B cell (primary cell): ENCODE measurements around the gene CBX5. TPM values are rescaled to one million over a fixed set of nuclear protein-coding genes. Genes with fewer than 3 reads are reported as not detected.

Experiments used
- ATAC-seq: fragments of 200-7000 bp; cut with Tn5 transposase; one replicate; pipeline ENCODE4 v1.10.0; 2021; ENCODE audit warnings: low read depth, mild to moderate bottlenecking, moderate number of reproducible peaks, moderate library complexity
- CTCF ChIA-PET: fragments of 350-600 bp; sonication (Branson Sonifier 250); formaldehyde crosslinking; loops from one replicate; lab custom pipeline; 2021; ENCODE audit warnings: antibody characterized with exemption, inconsistent platforms; lab: Charles Lee
- POLR2A ChIA-PET: fragments of 350-600 bp; sonication (Branson Sonifier 250); formaldehyde crosslinking; loops from one replicate; lab custom pipeline; 2021; ENCODE audit warnings: antibody characterized with exemption; lab: Charles Lee
- DNase-seq: peaks from one replicate; pipeline ENCODE4 v3.0.0; 2013
- H2AFZ ChIP-seq: 2 replicates; pipeline ENCODE4 v1.6.1; 2012; ENCODE audit warnings: mild to moderate bottlenecking, low read depth, low read length; ENCODE audit not compliant: insufficient read depth, poor library complexity, severe bottlenecking
- H3K27ac ChIP-seq, 2 donors: 1 replicate in 1 of 2; 2 replicates in 1 of 2; pipeline ENCODE4 v1.5.1; 2012 to 2013; ENCODE audit warnings: low read length in 2 of 2, mild to moderate bottlenecking in 2 of 2, moderate library complexity in 1 of 2
- H3K27me3 ChIP-seq, 4 experiments: fragments of 200-600 bp in 1 of 4; sonication (generic) in 1 of 4; replicated peaks in 1 of 4; 1 replicate in 2 of 4; 2 replicates in 2 of 4; pipeline versions ENCODE4 v1.6.1 to v1.7.0; 2013 to 2016; ENCODE audit warnings: low read length in 3 of 4, mild to moderate bottlenecking in 2 of 4, mixed read lengths in 1 of 4, moderate library complexity in 1 of 4; ENCODE audit not compliant: insufficient read depth in 4 of 4, control insufficient read depth in 3 of 4; ENCODE audit errors: control extremely low read depth in 1 of 4
- H3K36me3 ChIP-seq, 2 experiments: replicated peaks in 1 of 2; 1 replicate in 1 of 2; 2 replicates in 1 of 2; pipeline versions ENCODE4 v1.6.1 to v1.7.1; 2013; ENCODE audit warnings: low read length in 1 of 2; ENCODE audit not compliant: insufficient read depth in 2 of 2, control insufficient read depth in 1 of 2; ENCODE audit errors: control extremely low read depth in 1 of 2, extremely low read depth in 1 of 2
- H3K4me1 ChIP-seq, 2 donors: fragments of 200-600 bp in 1 of 2; sonication (generic) in 1 of 2; 1 replicate in 1 of 2; 2 replicates in 1 of 2; pipeline versions ENCODE4 v1.5.1 to v1.6.1; 2013 to 2017; ENCODE audit warnings: low read length in 2 of 2; ENCODE audit not compliant: control insufficient read depth in 2 of 2, insufficient read depth in 2 of 2
- H3K4me2 ChIP-seq: replicated peaks from 2 replicates; pipeline ENCODE3; 2012; ENCODE audit warnings: mild to moderate bottlenecking, low read depth, low read length; ENCODE audit not compliant: poor library complexity, severe bottlenecking
- H3K4me3 ChIP-seq, 5 experiments: fragments of 200-600 bp in 1 of 5; sonication (generic) in 1 of 5; 1 replicate in 3 of 5; 2 replicates in 2 of 5; pipeline versions ENCODE4 v1.5.1 to v1.7.0; 2011 to 2016; ENCODE audit warnings: low read length in 4 of 5, mild to moderate bottlenecking in 4 of 5, low read depth in 2 of 5, control low read depth in 1 of 5, moderate library complexity in 1 of 5; ENCODE audit not compliant: insufficient read depth in 1 of 5; ENCODE audit errors: control extremely low read depth in 1 of 5, extremely low read depth in 1 of 5
- H3K79me2 ChIP-seq: fragments of 200-600 bp; sonication (generic); one replicate; pipeline ENCODE4 v1.6.0; 2016; ENCODE audit warnings: low read length; ENCODE audit not compliant: control insufficient read depth, insufficient read depth
- H3K9ac ChIP-seq: fragments of 200-600 bp; sonication (generic); 2 replicates; pipeline ENCODE4 v1.6.1; 2017; ENCODE audit warnings: mild to moderate bottlenecking, low read length, moderate library complexity
- H3K9me3 ChIP-seq, 3 donors: one replicate each; pipeline versions ENCODE4 v1.6.1 to v1.7.1; 2013; ENCODE audit warnings: low read length in 2 of 3; ENCODE audit not compliant: control insufficient read depth in 2 of 3, insufficient read depth in 1 of 3; ENCODE audit errors: control extremely low read depth in 1 of 3
- H4K20me1 ChIP-seq: 2 replicates; pipeline ENCODE4 v1.6.0; 2012; ENCODE audit warnings: mild to moderate bottlenecking, low read length; ENCODE audit not compliant: insufficient read depth, control insufficient read depth, poor library complexity, severe bottlenecking
- H3K27ac Mint-ChIP-seq: one replicate; pipeline ENCODE4 v1.8.0; 2021; ENCODE audit warnings: mixed read lengths
- H3K27me3 Mint-ChIP-seq: one replicate; pipeline ENCODE4 v1.8.0; 2021; ENCODE audit warnings: mixed read lengths
- H3K4me1 Mint-ChIP-seq: one replicate; pipeline ENCODE4 v1.8.0; 2021; ENCODE audit warnings: mixed read lengths
- H3K4me3 Mint-ChIP-seq: one replicate; pipeline ENCODE4 v1.8.0; 2021; ENCODE audit warnings: mixed read lengths
- H3K9me3 Mint-ChIP-seq: one replicate; pipeline ENCODE4 v1.8.0; 2022; ENCODE audit warnings: mixed read lengths; ENCODE audit not compliant: insufficient read depth
- CTCF ChIP-seq: fragments of 200-600 bp; IDR thresholded peaks from one replicate; pipeline ENCODE4 v1.8.0; 2022; ENCODE audit warnings: antibody characterized with exemption, mild to moderate bottlenecking
- EZH2 ChIP-seq: IDR thresholded peaks from 2 replicates; pipeline ENCODE4 v1.6.1; 2012; ENCODE audit warnings: borderline replicate concordance, low read depth, mild to moderate bottlenecking, moderate library complexity, low read length; ENCODE audit not compliant: insufficient read depth, poor library complexity, severe bottlenecking
- WGBS: methylation state at CpG from one replicate; pipeline ENCODE4 v1.1.5; 2013; ENCODE audit warnings: missing lambda C conversion rate; ENCODE audit not compliant: insufficient coverage; 5-methylcytosine and 5-hydroxymethylcytosine counted together
- intact Hi-C: fragments of 100-400 bp; cut with micrococcal nuclease; formaldehyde crosslinking; loops from one replicate; pipeline ENCODE4 v1.10.0; 2022
- polyA plus RNA-seq: library from polyadenylated mRNA; depleted of rRNA; stranded (reverse); fragments of >200 nt; gene quantifications from 2 replicates; pipeline ENCODE4 v1.2.3, GENCODE V29; 2012
- total RNA-seq, 2 donors: library from RNA; stranded (reverse); fragments of 120-200 nt in 1 of 2; gene quantifications; 1 replicate in 1 of 2; 2 replicates in 1 of 2; pipeline versions ENCODE4 v1.2.3 to v1.2.4, GENCODE V29; 2013 to 2022

Gene CBX5
- total and polyA plus RNA-seq, 2 donors (not counting 1 experiment from before 2014, with no cell fraction given): 10.5 to 66.2 TPM

- H3K27me3 ChIP-seq: peaks cover 0 to 60% (median 8%) of the 10 kb centered on the region in 4 experiments
- ChIA-PET POLR2A (no interaction called here), CTCF (interaction anchor here (1.2 to 7.9 kb wide), 6 partner anchors 12 to 204 kb away, joined by 3 to 159 read pairs (median 23); partner anchors contain the start of genes HOXC5, HOXC8 and SMUG1)
- ATAC-seq: no peak
- no peak for DNase-seq
- Mint-ChIP-seq H3K27me3 (peaks cover 31% of the 10 kb centered on the region), H3K4me1 (peaks cover 17% of the 10 kb centered on the region), H3K27ac (no peak overlapping the region), H3K4me3 (no peak overlapping the region), H3K9me3 (no peaks in the 10 kb centered on the region)
- 98% methylated on average over 5 of the region's 5 CpGs for WGBS
- TF ChIP-seq EZH2: no peak
- no peak for TF ChIP-seq CTCF
- no peak overlapping the region for H3K4me3 ChIP-seq
- no peaks in the 10 kb centered on the region for H3K79me2 ChIP-seq
- H3K4me2 ChIP-seq: no peak overlapping the region
- H4K20me1 ChIP-seq: no peaks in the 10 kb centered on the region
- peaks cover 10 to 18% of the 10 kb centered on the region in 2 donors for H3K4me1 ChIP-seq
- intact Hi-C loops: loop anchor here (10.0 kb wide), 1 partner anchor 486 kb away; the partner anchor contains the start of gene CALCOCO1
- no peak overlapping the region for H2AFZ ChIP-seq
- H3K27ac ChIP-seq: no peak overlapping the region
- peaks cover 0 to 6% (median 0%) of the 10 kb centered on the region in 3 donors for H3K9me3 ChIP-seq
- no peaks in the 10 kb centered on the region for H3K36me3 ChIP-seq
- H3K9ac ChIP-seq: no peak overlapping the region
Measured at GRCh38 chr12:54210400-54210790, 69.5 kb downstream of the CBX5 start.

- H3K27me3 ChIP-seq: peaks cover 0 to 68% (median 7%) of the 10 kb centered on the region in 4 experiments
- ATAC-seq (no peak), DNase-seq (peak; percentile 12)
- no peak overlapping the region for H3K27ac ChIP-seq
- Mint-ChIP-seq H3K27me3 (peaks cover 40% of the 10 kb centered on the region), H3K9me3 (no peaks in the 10 kb centered on the region), H3K27ac (no peak overlapping the region), H3K4me1 (peaks cover 4% of the 10 kb centered on the region), H3K4me3 (no peak overlapping the region)
- H4K20me1 ChIP-seq: no peaks in the 10 kb centered on the region
- H3K36me3 ChIP-seq: no peaks in the 10 kb centered on the region
- no peak overlapping the region for H2AFZ ChIP-seq
- H3K4me1 ChIP-seq: peaks cover 0 to 4% of the 10 kb centered on the region in 2 donors
- no peak overlapping the region for H3K9ac ChIP-seq
- CTCF ChIA-PET: interaction anchor here (0.8 to 7.9 kb wide), 27 partner anchors 12 to 463 kb away, joined by 3 to 159 read pairs (median 5); partner anchors contain the start of genes HOXC4, HOXC5, HOXC8 and HOXC9
- no peaks in the 10 kb centered on the region for H3K79me2 ChIP-seq
- H3K4me2 ChIP-seq: no peak overlapping the region
- peaks cover 0 to 2% (median 0%) of the 10 kb centered on the region in 3 donors for H3K9me3 ChIP-seq
- intact Hi-C loops: loop anchor here (1.0 to 5.0 kb wide), 3 partner anchors 176 to 506 kb away; no protein-coding TSS in a partner anchor
- H3K4me3 ChIP-seq: no peak overlapping the region
- no peak for TF ChIP-seq CTCF
- no peak for TF ChIP-seq EZH2
- POLR2A ChIA-PET: interaction anchor here (0.6 kb wide), 1 partner anchor 191 kb away, joined by 5 read pairs; no protein-coding TSS in a partner anchor
- WGBS: 55% methylated on average over 4 of the region's 7 CpGs
Measured at GRCh38 chr12:54208591-54208990, 71.3 kb downstream of the CBX5 start.
